NT2/D1 (cell line): ENCODE measurements around the gene LLGL2.

ENCODE experiments used
- SUZ12 ChIP-seq: IDR thresholded peaks from 2 replicates; pipeline ENCODE4 v1.6.1; 2011; ENCODE audit not compliant: insufficient read length, insufficient read depth; ENCODE audit errors: extremely low read depth
- YY1 ChIP-seq: IDR thresholded peaks from 2 replicates; pipeline ENCODE4 v1.6.1; 2011; ENCODE audit not compliant: insufficient read length, insufficient read depth
- ZNF274 ChIP-seq: IDR thresholded peaks from 2 replicates; pipeline ENCODE4 v1.6.1; 2011; ENCODE audit warnings: mild to moderate bottlenecking, low read depth, low read length

DNA sequence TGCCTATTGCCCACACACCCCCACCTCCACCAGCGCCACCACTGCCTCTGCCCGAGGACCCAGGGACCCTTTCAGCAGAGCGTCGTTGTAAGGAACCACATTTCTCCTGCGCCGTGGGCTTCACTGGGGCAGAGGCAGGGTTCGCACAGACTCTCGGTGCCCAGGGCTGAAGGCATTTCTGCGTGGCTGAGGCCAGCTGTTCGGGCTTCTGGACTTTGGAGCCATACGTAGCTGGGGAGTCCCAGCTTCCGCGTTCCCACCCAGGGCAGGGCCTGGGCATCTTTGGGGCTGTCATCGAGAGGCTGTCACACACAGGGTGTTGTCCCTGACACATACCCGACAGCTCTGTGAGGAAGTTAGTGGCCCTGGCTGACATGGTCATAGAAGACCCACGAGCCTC is 91.7 kb downstream of the LLGL2 start:
- TF ChIP-seq ZNF274 (no peak), YY1 (no peak), SUZ12 (no peak)
